GM12801 (cell line): ENCODE measurements around the gene CNTN4.

ENCODE experiments used
- CTCF ChIP-seq: IDR thresholded peaks from one replicate; pipeline ENCODE4 v1.5.1; 2011; ENCODE audit warnings: control low read depth; ENCODE audit not compliant: insufficient read length; ENCODE audit errors: extremely low read depth

The CNTN4 gene

GRCh38 chr3:3105246-3105645 is 1006.6 kb downstream of the CNTN4 start:
- TF ChIP-seq CTCF = no peak

GRCh38 chr3:3105815-3106214 is 1007.1 kb downstream of the CNTN4 start:
- TF ChIP-seq CTCF = no peak

DNA sequence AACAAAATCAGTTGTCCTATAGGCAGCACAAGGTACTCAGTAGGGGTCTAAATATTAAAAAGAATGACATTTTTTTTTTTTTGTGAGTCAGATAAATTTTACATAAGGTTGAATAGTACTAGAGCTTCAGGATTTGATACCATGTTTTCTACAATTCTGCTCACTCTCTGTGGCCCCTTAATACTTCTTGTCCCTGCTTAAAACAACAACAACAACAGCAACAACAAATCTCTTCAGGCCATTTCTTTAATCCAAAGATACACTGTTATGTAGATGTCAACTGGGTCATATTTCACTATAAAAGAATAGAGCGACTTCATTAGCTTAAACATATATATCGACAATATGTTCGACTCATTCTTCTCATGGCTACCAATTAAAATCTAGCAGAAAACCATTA is 1008.5 kb downstream of the CNTN4 start:
- no peak for TF ChIP-seq CTCF
